Left lung (tissue), 10 donors: ENCODE measurements around the gene TRIM31. TPM values are rescaled to one million over a fixed set of nuclear protein-coding genes. Genes with fewer than 3 reads are reported as not detected.

Source experiments
- ATAC-seq: fragments of 200-7000 bp; cut with Tn5 transposase; one replicate; pipeline ENCODE4 v1.9.1; 2020; ENCODE audit warnings: moderate library complexity
- DNase-seq, 4 donors: peaks; one replicate each; pipeline ENCODE4 v3.0.0-alpha.2; 2013 to 2020
- H3K27ac ChIP-seq, 2 donors: fragments of 200-600 bp; sonication (generic) in 1 of 2; one replicate each; pipeline versions ENCODE4 v1.5.0 to v1.8.0; 2020 to 2021
- H3K27me3 ChIP-seq, 2 donors: fragments of 200-600 bp; sonication (generic) in 1 of 2; one replicate each; pipeline versions ENCODE4 v1.5.0 to v1.8.0; 2020 to 2021
- H3K36me3 ChIP-seq, 2 donors: fragments of 200-600 bp; sonication (generic) in 1 of 2; one replicate each; pipeline versions ENCODE4 v1.5.0 to v1.8.0; 2020 to 2021
- H3K4me1 ChIP-seq, 2 donors: fragments of 200-600 bp; one replicate each; pipeline ENCODE4 v1.8.0; 2021
- H3K4me3 ChIP-seq, 2 donors: fragments of 200-600 bp; sonication (generic) in 1 of 2; one replicate each; pipeline versions ENCODE4 v1.5.0 to v1.8.0; 2020 to 2021; ENCODE audit warnings: mild to moderate bottlenecking in 1 of 2
- H3K9me3 ChIP-seq, 2 donors: fragments of 200-600 bp; sonication (generic) in 1 of 2; one replicate each; pipeline versions ENCODE4 v1.5.0 to v1.8.0; 2020 to 2021
- intact Hi-C, 2 donors: fragments of 100-400 bp; cut with DNase I; formaldehyde crosslinking; loops; one replicate each; pipeline versions ENCODE4 v1.11.2 to v1.14.2; 2022
- polyA plus RNA-seq, 6 donors: library from polyadenylated mRNA; unstranded; fragments of 120-200 nt; gene quantifications; one replicate each; pipeline ENCODE4 v1.2.1, GENCODE V29; 2013; ENCODE audit not compliant: insufficient read length in 6 of 6
- total RNA-seq, 2 donors: library from RNA; stranded (reverse); fragmentation: NEBNext Ultra II Directional; extraction: Animal tissue kit (Norgen Biotek cat#: 25700); gene quantifications; one replicate each; pipeline ENCODE4 v1.2.1, GENCODE V29; 2021
- TF ChIP-seq, protein P1 (sequence below), 2 donors: fragments of 200-600 bp; sonication (generic) in 1 of 2; IDR thresholded peaks; one replicate each; pipeline versions ENCODE4 v1.5.0 to v1.8.0; 2021; ENCODE audit warnings: antibody characterized with exemption in 2 of 2
- donor health status: DM: no; HTN: yes; CAD: no.
- donor health status: DM: no; HTN: no; CAD: no.

TRIM31 gene
- total and polyA plus RNA-seq, 8 donors = 0.31 to 0.99 (median 0.49) TPM; not detected in 4

DNA sequence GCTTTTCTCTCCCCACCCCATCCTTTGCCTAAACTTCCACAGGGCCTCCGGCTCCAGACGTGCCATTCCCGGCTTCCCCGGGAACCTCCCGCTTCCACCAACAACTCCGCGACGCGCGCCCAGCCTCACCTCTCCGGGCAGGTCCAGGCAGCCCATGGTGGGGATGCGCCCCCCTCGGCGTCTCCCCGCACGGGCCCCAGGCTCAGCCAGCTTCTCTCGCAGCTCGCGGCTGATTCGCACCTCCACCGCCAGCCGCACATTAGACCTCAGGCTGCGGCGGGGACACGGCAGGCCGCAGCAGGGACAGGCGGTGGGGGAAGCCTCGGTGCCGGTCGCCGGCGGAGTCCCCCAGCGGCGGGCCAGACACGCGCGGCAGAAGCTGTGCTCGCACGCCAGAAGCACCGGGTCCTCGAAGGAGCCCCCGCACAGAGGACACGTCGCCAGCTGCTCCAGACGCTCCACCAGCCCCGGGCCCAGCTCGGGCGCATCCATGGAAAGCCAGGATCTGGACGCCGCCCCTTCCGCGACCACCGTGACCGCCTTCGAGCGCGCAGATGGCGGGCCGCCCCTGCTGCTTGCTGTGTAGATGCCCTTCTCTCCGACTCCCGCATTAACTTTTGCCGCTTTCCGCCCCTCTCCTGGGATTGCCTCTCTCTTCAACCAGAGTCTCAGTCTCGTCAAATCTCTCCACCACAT lies 37.6 kb downstream of the TRIM31 start, which contains the start of gene RNF39:
RNF39 (minus strand) TSS at position 676 of the 696 bp plus-strand sequence; CDS start at position 492, 184 bp downstream.
- DNase-seq (peak in 1 of 4 donors; percentile 82), ATAC-seq (peak; percentile 34)
- Histone ChIP-seq H3K4me1 (peaks cover 0 to 23% of the 10 kb centered on the region in 2 donors), H3K4me3 (peak within 1 kb of the TSS; percentile 39), H3K9me3 (no peaks in the 10 kb centered on the region), H3K27ac (peak within 1 kb of the TSS in 1 of 2 donors; percentile 38), H3K36me3 (peaks cover 0 to 10% of the 10 kb centered on the region in 2 donors), H3K27me3 (peaks cover 19 to 96% of the 10 kb centered on the region in 2 donors)
- TF ChIP-seq, protein P1, sequence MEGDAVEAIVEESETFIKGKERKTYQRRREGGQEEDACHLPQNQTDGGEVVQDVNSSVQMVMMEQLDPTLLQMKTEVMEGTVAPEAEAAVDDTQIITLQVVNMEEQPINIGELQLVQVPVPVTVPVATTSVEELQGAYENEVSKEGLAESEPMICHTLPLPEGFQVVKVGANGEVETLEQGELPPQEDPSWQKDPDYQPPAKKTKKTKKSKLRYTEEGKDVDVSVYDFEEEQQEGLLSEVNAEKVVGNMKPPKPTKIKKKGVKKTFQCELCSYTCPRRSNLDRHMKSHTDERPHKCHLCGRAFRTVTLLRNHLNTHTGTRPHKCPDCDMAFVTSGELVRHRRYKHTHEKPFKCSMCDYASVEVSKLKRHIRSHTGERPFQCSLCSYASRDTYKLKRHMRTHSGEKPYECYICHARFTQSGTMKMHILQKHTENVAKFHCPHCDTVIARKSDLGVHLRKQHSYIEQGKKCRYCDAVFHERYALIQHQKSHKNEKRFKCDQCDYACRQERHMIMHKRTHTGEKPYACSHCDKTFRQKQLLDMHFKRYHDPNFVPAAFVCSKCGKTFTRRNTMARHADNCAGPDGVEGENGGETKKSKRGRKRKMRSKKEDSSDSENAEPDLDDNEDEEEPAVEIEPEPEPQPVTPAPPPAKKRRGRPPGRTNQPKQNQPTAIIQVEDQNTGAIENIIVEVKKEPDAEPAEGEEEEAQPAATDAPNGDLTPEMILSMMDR (IDR thresholded peaks at IDR 0.05) = no peak
- intact Hi-C loops = no loop called here

- TF ChIP-seq, protein P1 (IDR thresholded peaks at IDR 0.05) = no peak
- ATAC-seq (peak; percentile 8), DNase-seq (peak in 3 of 4 donors; percentile 33 to 79 (median 51))
- no peak overlapping the region for H3K27ac ChIP-seq
- no peaks in the 10 kb centered on the region for H3K9me3 ChIP-seq
- peaks cover 0 to 23% of the 10 kb centered on the region in 2 donors for H3K4me1 ChIP-seq
- peak overlapping the region; percentile 39 for H3K4me3 ChIP-seq
- H3K27me3 ChIP-seq = peaks cover 19 to 89% of the 10 kb centered on the region in 2 donors
- peaks cover 0 to 17% of the 10 kb centered on the region in 2 donors for H3K36me3 ChIP-seq
- intact Hi-C loops = no loop called here
These were observed 38.4 kb downstream of the TRIM31 start for GRCh38 chr6:30074331-30075093.

DNA sequence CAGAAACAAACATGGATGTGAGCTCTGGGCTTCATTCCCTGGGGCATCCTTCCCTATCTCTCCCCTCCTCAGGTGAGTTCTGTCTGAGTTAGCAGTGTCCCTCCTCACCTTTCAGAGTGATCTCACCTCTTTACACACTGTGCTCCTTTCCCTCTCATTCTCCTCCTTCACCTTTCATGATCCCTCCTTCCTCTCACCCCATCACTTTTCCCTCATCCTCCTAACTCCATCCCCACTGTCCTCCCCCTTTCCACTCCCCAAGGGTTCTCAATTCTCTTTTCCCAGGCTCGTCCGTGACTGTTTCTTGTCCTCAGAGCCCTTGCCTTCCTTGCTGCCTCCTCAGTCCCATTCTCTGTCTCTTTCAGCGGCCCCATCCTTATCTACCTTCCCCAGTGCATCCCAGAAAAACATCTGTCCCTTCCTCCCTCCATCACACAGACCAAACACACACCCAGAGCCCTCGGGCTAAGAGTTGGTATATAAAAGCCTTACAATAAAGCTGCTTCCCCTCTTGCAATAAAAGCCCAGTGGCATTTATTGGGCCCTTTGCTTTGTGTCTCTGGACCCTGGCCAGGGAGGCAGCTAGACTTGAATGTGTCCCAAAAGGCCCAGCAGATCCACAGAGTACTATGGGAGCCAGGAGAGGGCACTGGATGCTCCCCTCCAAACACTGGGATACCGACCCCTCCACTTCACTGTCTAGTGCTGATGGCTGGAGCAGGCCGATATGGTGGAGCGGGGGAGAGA lies 39.2 kb downstream of the TRIM31 start:
- peaks cover 19 to 80% of the 10 kb centered on the region in 2 donors for H3K27me3 ChIP-seq

GRCh38 chr6:30071858-30072257 lies 41.0 kb downstream of the TRIM31 start:
- TF ChIP-seq, protein P1 (IDR thresholded peaks at IDR 0.05) = no peak
- DNase-seq (no peak), ATAC-seq (no peak)
- intact Hi-C loops = no loop called here
- H3K27me3 ChIP-seq = peaks cover 19 to 65% of the 10 kb centered on the region in 2 donors
- H3K36me3 ChIP-seq = peaks cover 0 to 28% of the 10 kb centered on the region in 2 donors
- H3K4me1 ChIP-seq = peaks cover 4 to 37% of the 10 kb centered on the region in 2 donors
- H3K9me3 ChIP-seq = no peaks in the 10 kb centered on the region
- no peak overlapping the region for H3K27ac ChIP-seq
- no peak overlapping the region for H3K4me3 ChIP-seq

More for the DNA sequence above, 39.2 kb downstream of the TRIM31 start:
- DNase-seq = no peak
- H3K4me3 ChIP-seq = peak overlapping the region in 1 of 2 donors; percentile 39
- peaks cover 0 to 26% of the 10 kb centered on the region in 2 donors for H3K4me1 ChIP-seq
- TF ChIP-seq, protein P1 (IDR thresholded peaks at IDR 0.05) = no peak
- no peak for ATAC-seq
- H3K36me3 ChIP-seq = peaks cover 0 to 25% of the 10 kb centered on the region in 2 donors
- no peaks in the 10 kb centered on the region for H3K9me3 ChIP-seq
- H3K27ac ChIP-seq = no peak overlapping the region
- intact Hi-C loops = no loop called here
